DOHH2 (cell line): ENCODE data around the gene WDR70.

ENCODE experiments used
- H3F3A ChIP-seq: fragments of 200-600 bp; sonication (generic), shearing (Covaris generic); 2 replicates; pipeline ENCODE4 v1.6.0; 2016; ENCODE audit warnings: antibody characterized with exemption, mild to moderate bottlenecking; ENCODE audit not compliant: control insufficient read depth, insufficient read depth
- H3K27ac ChIP-seq: fragments of 200-600 bp; sonication (generic); 2 replicates; pipeline ENCODE4 v1.5.1; 2014; ENCODE audit warnings: low read depth, mild to moderate bottlenecking, low read length, moderate library complexity
- H3K27me3 ChIP-seq: fragments of 200-600 bp; sonication (generic); 2 replicates; pipeline ENCODE4 v1.6.1; 2014; ENCODE audit warnings: mild to moderate bottlenecking, low read length, mixed read lengths; ENCODE audit not compliant: control insufficient read depth
- H3K36me3 ChIP-seq: fragments of 200-600 bp; sonication (generic); 2 replicates; pipeline ENCODE4 v1.6.1; 2014; ENCODE audit warnings: mild to moderate bottlenecking, low read length, moderate library complexity, mixed read lengths; ENCODE audit not compliant: control insufficient read depth
- H3K4me1 ChIP-seq: fragments of 200-600 bp; sonication (generic); 2 replicates; pipeline ENCODE4 v1.6.1; 2014; ENCODE audit warnings: mild to moderate bottlenecking, low read length, mixed read lengths; ENCODE audit not compliant: control insufficient read depth
- H3K4me2 ChIP-seq: fragments of 200-600 bp; sonication (generic); 2 replicates; pipeline ENCODE4 v1.6.0; 2014; ENCODE audit warnings: mild to moderate bottlenecking, low read length, moderate library complexity
- H3K4me3 ChIP-seq: fragments of 200-600 bp; sonication (generic); 2 replicates; pipeline ENCODE4 v1.5.1; 2014; ENCODE audit warnings: mild to moderate bottlenecking, low read length, mixed read lengths
- H3K79me2 ChIP-seq: fragments of 200-600 bp; sonication (generic); 2 replicates; pipeline ENCODE4 v1.6.1; 2014; ENCODE audit warnings: mild to moderate bottlenecking, low read length, mixed read lengths; ENCODE audit not compliant: control insufficient read depth
- H3K9me2 ChIP-seq: fragments of 200-600 bp; sonication (generic); replicated peaks from 2 replicates; pipeline ENCODE4 v1.6.1; 2014; ENCODE audit warnings: mild to moderate bottlenecking, low read length, mixed read lengths; ENCODE audit not compliant: control insufficient read depth
- H3K9me3 ChIP-seq: fragments of 200-600 bp; sonication (generic); 2 replicates; pipeline ENCODE4 v1.6.1; 2014; ENCODE audit warnings: antibody characterized with exemption, low read length, mixed read lengths; ENCODE audit not compliant: control insufficient read depth, insufficient read depth
- H4K20me1 ChIP-seq: fragments of 200-600 bp; sonication (generic); 2 replicates; pipeline ENCODE4 v1.6.0; 2014; ENCODE audit warnings: low read depth, mild to moderate bottlenecking, antibody characterized with exemption, low read length, moderate library complexity; ENCODE audit not compliant: control insufficient read depth, insufficient read depth
- EZH2phosphoT487 ChIP-seq: fragments of 200-600 bp; sonication (generic); IDR thresholded peaks from 2 replicates; pipeline ENCODE4 v1.6.1; 2017; ENCODE audit warnings: borderline replicate concordance, mild to moderate bottlenecking, antibody characterized with exemption, low read length, moderate library complexity, mixed read lengths
- TF ChIP-seq, protein P1 (sequence below): fragments of 200-600 bp; sonication (generic); IDR thresholded peaks from one replicate; pipeline ENCODE4 v1.5.1; 2014; ENCODE audit warnings: antibody characterized with exemption, mild to moderate bottlenecking, low read depth, low read length; ENCODE audit not compliant: poor library complexity, severe bottlenecking

Gene WDR70

DNA sequence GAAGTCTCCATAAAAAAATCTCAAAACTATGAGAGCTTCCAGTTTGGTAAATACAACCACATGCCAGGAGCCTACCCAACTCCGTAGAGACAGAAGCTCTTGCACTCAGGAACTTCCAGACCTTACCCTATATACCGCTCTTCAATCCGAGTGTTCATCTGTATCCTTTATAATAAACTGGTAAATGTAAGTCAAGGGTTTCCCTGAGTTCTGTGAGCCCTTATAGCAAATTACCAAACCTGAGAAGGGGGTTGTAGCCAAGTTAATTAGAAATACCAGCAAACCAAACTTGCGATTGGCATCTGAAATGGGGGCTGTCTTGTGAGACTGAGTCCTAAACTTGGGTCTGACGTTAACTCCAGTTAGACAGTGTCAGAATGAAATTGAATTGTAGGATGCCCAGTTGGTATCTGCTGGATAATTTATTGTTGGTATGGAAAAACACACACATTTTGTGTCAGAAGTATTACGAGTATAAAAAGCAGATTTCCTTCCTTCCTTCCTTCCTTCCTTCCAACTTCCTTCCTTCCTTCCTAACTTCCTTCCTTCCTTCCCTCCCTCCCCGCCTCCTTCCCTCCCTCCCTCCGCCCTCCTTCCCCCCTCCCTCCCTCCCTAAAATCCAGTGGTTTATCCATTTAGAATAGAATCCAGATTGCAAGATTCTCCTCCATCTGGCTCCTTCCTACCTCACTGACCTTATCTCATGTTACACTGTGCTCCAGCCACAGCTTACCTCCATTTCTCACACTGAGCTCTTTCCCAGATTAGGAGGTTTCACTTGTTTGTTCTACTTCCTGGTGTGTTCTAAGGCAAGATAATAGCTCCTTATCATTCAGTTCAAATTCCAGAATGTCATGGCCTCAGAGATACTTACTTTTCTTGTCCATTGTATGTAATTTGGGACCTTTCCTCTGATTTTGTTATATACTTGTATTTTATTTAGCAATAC lies 196.7 kb downstream of the WDR70 start:
- Histone ChIP-seq H4K20me1 (no peaks in the 10 kb centered on the region), H3K4me2 (no peak overlapping the region), H3K36me3 (no peaks in the 10 kb centered on the region), H3K9me2 (no peaks in the 10 kb centered on the region), H3F3A (no peaks in the 10 kb centered on the region), H3K4me1 (no peaks in the 10 kb centered on the region), H3K4me3 (no peak overlapping the region), H3K27me3 (no peaks in the 10 kb centered on the region), H3K27ac (no peak overlapping the region), H3K79me2 (no peaks in the 10 kb centered on the region), H3K9me3 (no peaks in the 10 kb centered on the region)
- no peak for TF ChIP-seq EZH2phosphoT487
- TF ChIP-seq, protein P1, sequence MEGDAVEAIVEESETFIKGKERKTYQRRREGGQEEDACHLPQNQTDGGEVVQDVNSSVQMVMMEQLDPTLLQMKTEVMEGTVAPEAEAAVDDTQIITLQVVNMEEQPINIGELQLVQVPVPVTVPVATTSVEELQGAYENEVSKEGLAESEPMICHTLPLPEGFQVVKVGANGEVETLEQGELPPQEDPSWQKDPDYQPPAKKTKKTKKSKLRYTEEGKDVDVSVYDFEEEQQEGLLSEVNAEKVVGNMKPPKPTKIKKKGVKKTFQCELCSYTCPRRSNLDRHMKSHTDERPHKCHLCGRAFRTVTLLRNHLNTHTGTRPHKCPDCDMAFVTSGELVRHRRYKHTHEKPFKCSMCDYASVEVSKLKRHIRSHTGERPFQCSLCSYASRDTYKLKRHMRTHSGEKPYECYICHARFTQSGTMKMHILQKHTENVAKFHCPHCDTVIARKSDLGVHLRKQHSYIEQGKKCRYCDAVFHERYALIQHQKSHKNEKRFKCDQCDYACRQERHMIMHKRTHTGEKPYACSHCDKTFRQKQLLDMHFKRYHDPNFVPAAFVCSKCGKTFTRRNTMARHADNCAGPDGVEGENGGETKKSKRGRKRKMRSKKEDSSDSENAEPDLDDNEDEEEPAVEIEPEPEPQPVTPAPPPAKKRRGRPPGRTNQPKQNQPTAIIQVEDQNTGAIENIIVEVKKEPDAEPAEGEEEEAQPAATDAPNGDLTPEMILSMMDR: no peak

DNA sequence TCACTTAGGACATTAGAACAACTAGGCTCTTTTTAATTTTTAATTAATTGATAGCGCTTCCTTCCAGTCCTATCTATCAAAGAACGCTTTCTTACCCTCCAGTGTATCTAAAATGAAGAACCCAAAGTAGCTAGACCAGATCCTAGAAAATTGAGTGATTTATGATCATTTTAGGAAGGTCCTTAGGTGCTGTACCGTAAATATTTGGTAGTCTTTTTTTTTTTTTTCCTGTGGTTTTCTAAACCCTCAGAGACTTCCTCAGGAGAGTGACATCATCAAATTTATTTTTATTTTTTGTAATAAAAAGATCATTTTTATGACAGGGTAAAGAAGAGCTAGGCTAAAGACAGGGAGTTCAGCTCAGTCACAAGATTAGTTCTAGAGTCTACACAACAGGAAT lies 197.4 kb downstream of the WDR70 start:
- no peak overlapping the region for H3K27ac ChIP-seq
- H3K79me2 ChIP-seq: no peaks in the 10 kb centered on the region
- TF ChIP-seq, protein P1: no peak
- TF ChIP-seq EZH2phosphoT487: no peak
- no peaks in the 10 kb centered on the region for H3K27me3 ChIP-seq
- H3K4me2 ChIP-seq: no peak overlapping the region
- H3K4me3 ChIP-seq: no peak overlapping the region
- no peaks in the 10 kb centered on the region for H3F3A ChIP-seq
- H3K36me3 ChIP-seq: no peaks in the 10 kb centered on the region
- no peaks in the 10 kb centered on the region for H3K9me3 ChIP-seq
- H3K4me1 ChIP-seq: no peaks in the 10 kb centered on the region
- no peaks in the 10 kb centered on the region for H4K20me1 ChIP-seq
- no peaks in the 10 kb centered on the region for H3K9me2 ChIP-seq

DNA sequence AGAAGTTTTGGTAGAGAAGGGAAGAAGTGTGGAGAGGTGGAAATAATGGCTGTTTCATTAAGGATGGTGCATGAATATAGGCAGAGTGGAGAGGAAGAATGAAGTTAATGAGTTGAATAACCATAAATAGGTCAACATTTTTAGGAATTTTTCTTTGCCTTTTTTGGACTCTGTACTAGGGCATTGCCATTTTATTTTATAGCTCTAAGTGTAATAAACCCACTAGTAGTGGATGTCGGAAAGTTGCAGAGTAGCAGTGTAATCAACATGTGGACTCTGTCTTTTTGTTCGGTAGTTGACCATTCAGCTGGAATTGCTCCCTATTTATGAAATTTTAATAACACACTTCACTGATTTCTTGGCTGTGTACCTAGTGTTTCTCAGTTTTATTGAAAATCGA lies 199.1 kb downstream of the WDR70 start:
- no peaks in the 10 kb centered on the region for H3K9me3 ChIP-seq
- no peaks in the 10 kb centered on the region for H3K9me2 ChIP-seq
- H3K4me3 ChIP-seq: no peak overlapping the region
- no peaks in the 10 kb centered on the region for H3K36me3 ChIP-seq
- TF ChIP-seq, protein P1: no peak
- TF ChIP-seq EZH2phosphoT487: no peak
- H3K4me2 ChIP-seq: no peak overlapping the region
- no peaks in the 10 kb centered on the region for H3K79me2 ChIP-seq
- no peaks in the 10 kb centered on the region for H3F3A ChIP-seq
- H3K27me3 ChIP-seq: no peaks in the 10 kb centered on the region
- H3K4me1 ChIP-seq: no peaks in the 10 kb centered on the region
- no peak overlapping the region for H3K27ac ChIP-seq
- H4K20me1 ChIP-seq: no peaks in the 10 kb centered on the region
